Measurements from ENCODE around the gene KIAA0232. TPM values are rescaled to one million over a fixed set of nuclear protein-coding genes. Genes with fewer than 3 reads are reported as not detected.

Gene KIAA0232
- total and polyA plus RNA-seq, 9 of the 15 experiments (the other 6 are each of a cell fraction or from before 2014, with no cell fraction given), result 3.5 to 17.4 (median 13.0) TPM

DNA sequence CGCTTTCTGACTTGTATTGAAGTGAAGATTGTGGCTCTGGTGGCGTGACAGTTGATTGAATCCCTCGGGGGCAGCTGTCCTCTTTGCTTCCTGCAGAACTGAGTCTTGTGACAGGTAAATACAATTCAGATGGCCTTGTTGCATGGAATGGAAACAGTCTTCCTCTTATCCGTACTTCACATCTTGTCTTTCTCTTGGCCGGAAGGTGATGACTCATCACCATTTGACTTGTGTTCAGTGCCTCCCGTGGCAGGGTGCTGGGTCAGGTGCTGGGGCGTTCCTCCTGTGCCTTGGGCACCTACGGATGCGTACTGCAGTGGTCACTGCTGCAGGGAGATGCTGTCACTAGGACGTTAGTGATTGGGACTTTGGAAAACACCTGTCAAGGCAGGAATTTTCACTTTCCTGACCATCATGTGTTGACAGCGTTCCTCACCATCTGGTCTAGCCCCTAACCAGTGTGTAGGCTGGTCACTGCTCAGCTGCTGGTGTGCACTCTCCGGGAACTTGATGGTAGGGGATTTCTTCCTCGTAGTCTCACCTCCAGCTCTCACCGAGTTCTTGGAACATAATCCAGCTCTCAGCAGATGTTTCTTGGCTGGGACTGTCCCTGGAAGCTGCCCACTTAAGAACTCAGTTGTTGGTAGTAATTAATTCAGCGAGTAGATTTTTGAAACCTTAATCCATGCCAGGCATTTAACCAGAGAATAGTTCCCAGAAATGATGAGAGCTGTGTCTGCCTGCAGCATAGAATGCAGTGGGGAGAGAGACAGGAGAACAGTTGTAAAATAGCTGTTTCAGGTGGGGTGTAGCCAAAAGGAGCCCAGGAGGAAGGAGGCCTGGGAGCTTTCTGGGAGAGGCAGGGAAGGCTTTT, 134.3 kb downstream of the KIAA0232 start (continued):
- no peak for TF ChIP-seq PHF20 (IDR thresholded peaks at IDR 0.05; ENCODE audit: partially characterized antibody)
- TF ChIP-seq POLR2B (IDR thresholded peaks at IDR 0.05; ENCODE audit: low read depth, partially characterized antibody), result peak; percentile 34
- no peak for TF ChIP-seq TSC22D4 (tag; IDR thresholded peaks at IDR 0.05)
- no peak for TF ChIP-seq NCOA4 (IDR thresholded peaks at IDR 0.05; ENCODE audit: partially characterized antibody)
- TF ChIP-seq ZNF699 (CRISPR knock-in tag; IDR thresholded peaks at IDR 0.05; ENCODE audit: insufficient replicate concordance), result no peak
- TF ChIP-seq GABPB2 (CRISPR knock-in tag; conservative IDR thresholded peaks at IDR 0.05), result no peak
- TF ChIP-seq, protein P1, sequence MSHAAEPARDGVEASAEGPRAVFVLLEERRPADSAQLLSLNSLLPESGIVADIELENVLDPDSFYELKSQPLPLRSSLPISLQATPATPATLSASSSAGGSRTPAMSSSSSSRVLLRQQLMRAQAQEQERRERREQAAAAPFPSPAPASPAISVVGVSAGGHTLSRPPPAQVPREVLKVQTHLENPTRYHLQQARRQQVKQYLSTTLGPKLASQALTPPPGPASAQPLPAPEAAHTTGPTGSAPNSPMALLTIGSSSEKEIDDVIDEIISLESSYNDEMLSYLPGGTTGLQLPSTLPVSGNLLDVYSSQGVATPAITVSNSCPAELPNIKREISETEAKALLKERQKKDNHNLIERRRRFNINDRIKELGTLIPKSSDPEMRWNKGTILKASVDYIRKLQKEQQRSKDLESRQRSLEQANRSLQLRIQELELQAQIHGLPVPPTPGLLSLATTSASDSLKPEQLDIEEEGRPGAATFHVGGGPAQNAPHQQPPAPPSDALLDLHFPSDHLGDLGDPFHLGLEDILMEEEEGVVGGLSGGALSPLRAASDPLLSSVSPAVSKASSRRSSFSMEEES (CRISPR knock-in tag; IDR thresholded peaks at IDR 0.05), result peak; percentile 33
- no peak for TF ChIP-seq U2AF1 (optimal IDR thresholded peaks at IDR 0.05; ENCODE audit: low read depth, low read length)
- TF ChIP-seq HEY1 (CRISPR knock-in tag; IDR thresholded peaks at IDR 0.05; ENCODE audit: borderline replicate concordance), result no peak
- TF ChIP-seq ZFP1 (CRISPR knock-in tag; IDR thresholded peaks at IDR 0.05), result no peak
- TF ChIP-seq HDAC3 (IDR thresholded peaks at IDR 0.05; ENCODE audit: borderline replicate concordance, partially characterized antibody), result no peak
- TF ChIP-seq NFYB (IDR thresholded peaks at IDR 0.05; ENCODE audit: extremely low read depth, insufficient read length), result no peak
- TF ChIP-seq PML (IDR thresholded peaks at IDR 0.05; ENCODE audit: low read length), result peak; percentile 82

All from K562 (cell line).